Measurements from ENCODE around the gene DAP.
A peak's percentile ranks its signal among the peaks of the same experiment; 100 is the strongest.

DAP gene

GRCh38 chr5:10712574-10713366, 48.3 kb downstream of the DAP start:
- no peak for TF ChIP-seq CTCF (IDR thresholded peaks at IDR 0.05; ENCODE audit: insufficient read depth, low read depth, low read length, missing control alignments)
- peak; percentile 59 for DNase-seq (ENCODE audit: low read depth)
- no peak overlapping the region for H3K4me3 ChIP-seq (ENCODE audit: low read depth, low read length)

GRCh38 chr5:10711562-10711961, 49.5 kb downstream of the DAP start:
- TF ChIP-seq CTCF (IDR thresholded peaks at IDR 0.05; ENCODE audit: insufficient read depth, low read depth, low read length, missing control alignments): no peak
- no peak overlapping the region for H3K4me3 ChIP-seq (ENCODE audit: low read depth, low read length)
- DNase-seq (ENCODE audit: low read depth): no peak

DNA sequence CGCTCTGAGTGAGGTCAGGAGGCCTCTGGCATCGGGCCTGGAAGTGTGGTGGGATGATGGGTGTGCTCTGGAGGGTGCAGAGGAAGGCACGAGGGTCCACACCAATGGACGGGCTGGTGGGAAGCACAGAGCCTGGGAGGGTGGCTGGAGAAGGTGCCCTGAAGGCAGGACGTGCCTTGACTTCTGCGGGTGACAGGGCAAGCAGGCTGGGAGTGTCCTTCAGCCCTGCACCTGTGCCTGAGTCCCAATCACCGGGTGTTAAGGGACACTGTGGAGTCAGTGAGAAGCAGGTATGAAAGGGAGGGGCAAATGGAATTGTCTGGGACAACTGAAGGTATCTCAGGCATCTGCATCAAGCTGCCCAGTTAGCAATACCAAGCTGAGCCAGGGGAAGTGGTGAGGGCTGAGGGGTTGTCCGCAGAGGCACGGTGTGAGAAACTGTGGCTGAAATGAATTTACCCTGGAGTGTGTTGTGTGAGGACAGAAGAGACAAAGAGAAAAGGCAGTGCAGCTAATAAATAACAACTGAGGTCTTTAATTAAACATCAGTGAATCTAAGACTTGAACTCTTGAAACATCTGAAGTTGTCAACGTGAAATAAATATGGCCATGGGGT, 50.4 kb downstream of the DAP start:
- no peak for TF ChIP-seq CTCF (IDR thresholded peaks at IDR 0.05; ENCODE audit: insufficient read depth, low read depth, low read length, missing control alignments)
- H3K4me3 ChIP-seq (ENCODE audit: low read depth, low read length): no peak overlapping the region
- no peak for DNase-seq (ENCODE audit: low read depth)

DNA sequence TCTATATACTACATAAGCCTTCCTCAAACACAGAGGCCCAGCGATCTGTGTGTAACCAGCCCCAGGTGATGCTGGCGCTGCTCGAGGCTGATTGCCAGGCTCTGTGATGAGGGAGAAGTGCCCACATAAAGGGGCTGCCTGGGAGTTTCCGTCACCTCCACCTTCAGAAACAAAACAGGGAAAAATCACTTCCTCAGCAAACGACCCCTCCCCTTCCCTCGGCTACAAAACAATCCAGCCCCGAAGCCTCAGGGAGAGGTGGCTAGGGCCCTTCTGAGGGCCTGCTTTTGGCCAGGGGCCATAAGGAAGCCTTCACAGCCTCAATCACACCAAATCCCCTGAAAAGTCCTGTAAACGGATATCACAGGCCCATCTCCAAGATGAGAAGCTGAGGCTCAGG, 51.1 kb downstream of the DAP start:
- H3K4me3 ChIP-seq (ENCODE audit: low read depth, low read length): no peak overlapping the region
- TF ChIP-seq CTCF (IDR thresholded peaks at IDR 0.05; ENCODE audit: insufficient read depth, low read depth, low read length, missing control alignments): no peak
- DNase-seq (ENCODE audit: low read depth): no peak

GRCh38 chr5:10709409-10709808, 51.6 kb downstream of the DAP start:
- TF ChIP-seq CTCF (IDR thresholded peaks at IDR 0.05; ENCODE audit: insufficient read depth, low read depth, low read length, missing control alignments): no peak
- DNase-seq (ENCODE audit: low read depth): no peak
- H3K4me3 ChIP-seq (ENCODE audit: low read depth, low read length): no peak overlapping the region

DNA sequence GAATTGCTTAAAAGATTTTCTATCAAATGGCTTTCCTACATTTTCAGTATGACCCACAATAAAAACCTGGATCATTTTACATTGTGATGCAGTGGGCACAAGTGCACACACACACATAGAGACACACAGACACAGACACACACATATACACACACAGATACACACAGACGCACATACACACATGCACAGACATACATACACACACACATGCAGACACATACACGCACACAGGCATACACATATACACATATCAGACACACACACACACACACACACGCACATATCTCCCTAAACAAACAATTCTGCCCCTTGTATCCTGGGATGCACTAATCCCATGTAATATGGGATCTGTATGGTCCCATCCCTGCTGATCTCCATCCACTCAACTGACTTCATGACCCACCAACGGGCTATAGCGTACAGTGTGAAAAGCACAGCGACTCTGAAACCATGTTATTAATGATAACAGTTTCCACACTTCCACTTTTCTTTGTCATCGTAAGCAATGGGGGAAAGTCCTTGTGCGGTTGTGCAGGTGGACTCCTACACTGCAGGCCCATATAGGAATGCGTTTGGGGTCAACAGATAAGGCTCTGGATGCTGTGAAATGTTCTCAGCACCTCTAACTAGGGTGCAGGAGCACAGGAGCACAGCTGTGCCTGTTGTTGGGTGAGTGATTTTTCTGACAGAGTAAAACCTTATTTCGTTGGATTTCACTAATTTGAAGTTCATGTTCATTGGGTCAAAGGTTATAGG, 52.7 kb downstream of the DAP start:
- TF ChIP-seq CTCF (IDR thresholded peaks at IDR 0.05; ENCODE audit: insufficient read depth, low read depth, low read length, missing control alignments): no peak
- no peak overlapping the region for H3K4me3 ChIP-seq (ENCODE audit: low read depth, low read length)
- DNase-seq (ENCODE audit: low read depth): no peak

Data from GM12865 (cell line).